Measurements from ENCODE around the gene MYOD1.

- TF ChIP-seq CTCF (IDR thresholded peaks at IDR 0.05) (no peak), POLR2AphosphoS5 (IDR thresholded peaks at IDR 0.05; ENCODE audit: low read depth, low read length) (no peak), SIN3A (IDR thresholded peaks at IDR 0.05; ENCODE audit: borderline replicate concordance, insufficient read depth, low read depth, low read length) (no peak)
Observed at GRCh38 chr11:17747131-17747955, 28.0 kb downstream of the MYOD1 start.

All from Panc1 (cell line).